ENCODE data around the gene ARFGEF2. TPM values are rescaled to one million over a fixed set of nuclear protein-coding genes. Genes with fewer than 3 reads are reported as not detected.

The ARFGEF2 gene
- total RNA-seq, 1 donor from 2014 or later: 24.7 TPM

DNA sequence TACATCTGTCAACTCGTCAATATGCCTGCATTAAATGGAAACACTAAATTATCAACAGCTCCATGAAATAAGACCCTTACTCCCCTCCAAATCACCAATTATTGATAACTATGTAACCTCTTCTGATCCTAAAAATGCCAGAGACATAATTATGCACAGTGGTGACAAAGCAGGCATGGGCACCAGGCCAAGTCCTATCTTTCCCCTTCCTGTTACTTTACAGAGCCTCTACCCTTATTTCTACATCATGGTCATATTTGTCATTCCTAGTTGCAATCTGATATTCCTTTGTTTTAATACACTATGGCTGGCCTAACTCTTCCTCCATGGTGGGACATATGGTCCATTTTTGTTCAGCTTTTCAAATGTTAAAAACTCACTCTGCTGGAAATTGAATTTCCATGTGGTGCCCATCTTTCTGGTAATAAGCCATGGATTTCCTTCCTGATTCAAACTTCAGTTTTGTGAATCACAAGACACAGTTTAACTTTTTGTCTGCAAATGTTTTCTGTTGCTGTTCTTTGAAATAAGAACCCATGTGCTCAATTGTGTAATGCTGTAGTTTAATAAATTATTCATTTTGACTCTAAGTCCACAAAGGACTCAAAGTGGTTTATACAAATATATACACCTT lies 41.8 kb upstream of the ARFGEF2 start:
- Mint-ChIP-seq H3K9me3 (no peaks in the 10 kb centered on the region), H3K27me3 (ENCODE audit: low read depth) (no peaks in the 10 kb centered on the region), H3K4me1 (peaks cover 5% of the 10 kb centered on the region), H3K36me3 (no peaks in the 10 kb centered on the region), H3K27ac (no peak overlapping the region), H3K4me3 (no peak overlapping the region)
- TF ChIP-seq, protein P1, sequence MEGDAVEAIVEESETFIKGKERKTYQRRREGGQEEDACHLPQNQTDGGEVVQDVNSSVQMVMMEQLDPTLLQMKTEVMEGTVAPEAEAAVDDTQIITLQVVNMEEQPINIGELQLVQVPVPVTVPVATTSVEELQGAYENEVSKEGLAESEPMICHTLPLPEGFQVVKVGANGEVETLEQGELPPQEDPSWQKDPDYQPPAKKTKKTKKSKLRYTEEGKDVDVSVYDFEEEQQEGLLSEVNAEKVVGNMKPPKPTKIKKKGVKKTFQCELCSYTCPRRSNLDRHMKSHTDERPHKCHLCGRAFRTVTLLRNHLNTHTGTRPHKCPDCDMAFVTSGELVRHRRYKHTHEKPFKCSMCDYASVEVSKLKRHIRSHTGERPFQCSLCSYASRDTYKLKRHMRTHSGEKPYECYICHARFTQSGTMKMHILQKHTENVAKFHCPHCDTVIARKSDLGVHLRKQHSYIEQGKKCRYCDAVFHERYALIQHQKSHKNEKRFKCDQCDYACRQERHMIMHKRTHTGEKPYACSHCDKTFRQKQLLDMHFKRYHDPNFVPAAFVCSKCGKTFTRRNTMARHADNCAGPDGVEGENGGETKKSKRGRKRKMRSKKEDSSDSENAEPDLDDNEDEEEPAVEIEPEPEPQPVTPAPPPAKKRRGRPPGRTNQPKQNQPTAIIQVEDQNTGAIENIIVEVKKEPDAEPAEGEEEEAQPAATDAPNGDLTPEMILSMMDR (IDR thresholded peaks at IDR 0.05; ENCODE audit: unreplicated experiment): no peak
- no peak for DNase-seq (ENCODE audit: low spot score in 2 of 2, unreplicated experiment in 2 of 2)

GRCh38 chr20:48880331-48880730 lies 41.2 kb upstream of the ARFGEF2 start:
- Mint-ChIP-seq H3K27me3 (ENCODE audit: low read depth) (no peaks in the 10 kb centered on the region), H3K4me3 (no peak overlapping the region), H3K4me1 (peaks cover 5% of the 10 kb centered on the region), H3K27ac (no peak overlapping the region), H3K36me3 (no peaks in the 10 kb centered on the region), H3K9me3 (no peaks in the 10 kb centered on the region)
- DNase-seq (ENCODE audit: low spot score in 2 of 2, unreplicated experiment in 2 of 2): no peak
- TF ChIP-seq, protein P1 (IDR thresholded peaks at IDR 0.05; ENCODE audit: unreplicated experiment): no peak

GRCh38 chr20:48880981-48881657 lies 40.4 kb upstream of the ARFGEF2 start:
- no peaks in the 10 kb centered on the region for H3K36me3 Mint-ChIP-seq
- TF ChIP-seq, protein P1 (IDR thresholded peaks at IDR 0.05; ENCODE audit: unreplicated experiment): no peak
- H3K4me1 Mint-ChIP-seq: peaks cover 5% of the 10 kb centered on the region
- no peak overlapping the region for H3K4me3 Mint-ChIP-seq
- no peaks in the 10 kb centered on the region for H3K27me3 Mint-ChIP-seq (ENCODE audit: low read depth)
- DNase-seq (ENCODE audit: low spot score in 2 of 2, unreplicated experiment in 2 of 2): no peak
- no peak overlapping the region for H3K27ac Mint-ChIP-seq
- H3K9me3 Mint-ChIP-seq: no peaks in the 10 kb centered on the region

- Mint-ChIP-seq H3K27ac (no peak overlapping the region), H3K27me3 (ENCODE audit: low read depth) (peaks cover 13% of the 10 kb centered on the region), H3K36me3 (no peaks in the 10 kb centered on the region), H3K4me1 (no peaks in the 10 kb centered on the region), H3K4me3 (no peak overlapping the region), H3K9me3 (no peaks in the 10 kb centered on the region)
- TF ChIP-seq, protein P1 (IDR thresholded peaks at IDR 0.05; ENCODE audit: unreplicated experiment): no peak
- DNase-seq (ENCODE audit: low spot score in 2 of 2, unreplicated experiment in 2 of 2): no peak
Observed at GRCh38 chr20:48885237-48885636, 36.3 kb upstream of the ARFGEF2 start.

- DNase-seq (ENCODE audit: low spot score in 2 of 2, unreplicated experiment in 2 of 2): no peak
- no peaks in the 10 kb centered on the region for H3K4me1 Mint-ChIP-seq
- H3K27ac Mint-ChIP-seq: no peak overlapping the region
- TF ChIP-seq, protein P1 (IDR thresholded peaks at IDR 0.05; ENCODE audit: unreplicated experiment): no peak
- no peaks in the 10 kb centered on the region for H3K36me3 Mint-ChIP-seq
- H3K9me3 Mint-ChIP-seq: no peaks in the 10 kb centered on the region
- H3K4me3 Mint-ChIP-seq: no peak overlapping the region
- H3K27me3 Mint-ChIP-seq (ENCODE audit: low read depth): peaks cover 23% of the 10 kb centered on the region
Observed at GRCh38 chr20:48886194-48886593, 35.3 kb upstream of the ARFGEF2 start.

Measured in mesothelial cell of epicardium (in vitro differentiated cells).